Measurements from ENCODE around the gene MROH8.
"Not testable (repeated sequence)": the region's sequence is repeated elsewhere in the genome, so short reads cannot be mapped to it uniquely, and the experiment has no call there.

MROH8 gene

GRCh38 chr20:37152284-37152683 lies 27.1 kb downstream of the MROH8 start:
- DNase-seq, result no peak

- DNase-seq, result no peak
These were observed 27.8 kb downstream of the MROH8 start for GRCh38 chr20:37151529-37151928.

GRCh38 chr20:37150864-37151263 lies 28.5 kb downstream of the MROH8 start:
- not testable (repeated sequence) for DNase-seq

- no peak for DNase-seq
These were observed 32.1 kb downstream of the MROH8 start for GRCh38 chr20:37147250-37147649.

GRCh38 chr20:37144856-37145404 lies 34.4 kb downstream of the MROH8 start:
- DNase-seq, result no peak

- DNase-seq, result no peak
These were observed 36.6 kb downstream of the MROH8 start for GRCh38 chr20:37142708-37143107.

GRCh38 chr20:37137547-37137946 lies 41.8 kb downstream of the MROH8 start:
- no peak for DNase-seq

- DNase-seq, result no peak
These were observed 45.4 kb downstream of the MROH8 start for GRCh38 chr20:37133952-37134351.

GRCh38 chr20:37131486-37131885 lies 47.9 kb downstream of the MROH8 start:
- no peak for DNase-seq

- DNase-seq, result no peak
These were observed 50.5 kb downstream of the MROH8 start for GRCh38 chr20:37128803-37129202.

GRCh38 chr20:37126290-37126689 lies 53.1 kb downstream of the MROH8 start:
- DNase-seq, result not testable (repeated sequence)

GRCh38 chr20:37123441-37123840 lies 55.9 kb downstream of the MROH8 start:
- no peak for DNase-seq

GRCh38 chr20:37120497-37120896 lies 58.9 kb downstream of the MROH8 start:
- DNase-seq, result no peak

- no peak for DNase-seq
These were observed 59.9 kb downstream of the MROH8 start for GRCh38 chr20:37119356-37120036.

- DNase-seq, result no peak
These were observed 65.3 kb downstream of the MROH8 start for GRCh38 chr20:37114012-37114411.

- DNase-seq, result no peak
These were observed 67.4 kb downstream of the MROH8 start for GRCh38 chr20:37111926-37112455.

- no peak for DNase-seq
These were observed 70.7 kb downstream of the MROH8 start for GRCh38 chr20:37108676-37109075.

- DNase-seq, result no peak
These were observed 76.8 kb downstream of the MROH8 start for GRCh38 chr20:37102571-37102970.

GRCh38 chr20:37096415-37097041 lies 82.8 kb downstream of the MROH8 start:
- peak; percentile 57 for DNase-seq

- peak; percentile 96 for DNase-seq
These were observed 83.5 kb downstream of the MROH8 start, which contains the start of gene RBL1 for GRCh38 chr20:37095599-37096414. RBL1 (minus strand) TSS chr20:37095997; CDS start chr20:37095928, 69 bp downstream.

- DNase-seq, result no peak
These were observed 84.2 kb downstream of the MROH8 start for GRCh38 chr20:37095108-37095598.

GRCh38 chr20:37090407-37090806 lies 88.9 kb downstream of the MROH8 start:
- no peak for DNase-seq

- DNase-seq, result no peak
These were observed 97.5 kb downstream of the MROH8 start for GRCh38 chr20:37081717-37082289.

Measured in activated CD8-positive, alpha-beta memory T cell treated with anti-CD3 and anti-CD28 coated beads for 24 hours (primary cell).